Measurements from ENCODE around the gene COL15A1.

COL15A1 gene

GRCh38 chr9:98905015-98905414, 38.7 kb upstream of the COL15A1 start:
- Mint-ChIP-seq H3K36me3 (ENCODE audit: low read depth) (no peaks in the 10 kb centered on the region), H3K4me1 (peaks cover 9% of the 10 kb centered on the region), H3K9me3 (no peaks in the 10 kb centered on the region), H3K27ac (no peak overlapping the region), H3K4me3 (no peak overlapping the region), H3K27me3 (ENCODE audit: low read depth, poor library complexity) (peaks cover 3% of the 10 kb centered on the region)
- no peak for DNase-seq
- TF ChIP-seq CTCF (IDR thresholded peaks at IDR 0.05) = no peak

GRCh38 chr9:98906273-98907040, 37.2 kb upstream of the COL15A1 start:
- no peak for DNase-seq
- Mint-ChIP-seq H3K27ac (no peak overlapping the region), H3K4me3 (no peak overlapping the region), H3K4me1 (peaks cover 9% of the 10 kb centered on the region), H3K27me3 (ENCODE audit: low read depth, poor library complexity) (no peaks in the 10 kb centered on the region), H3K36me3 (ENCODE audit: low read depth) (no peaks in the 10 kb centered on the region), H3K9me3 (no peaks in the 10 kb centered on the region)
- TF ChIP-seq CTCF (IDR thresholded peaks at IDR 0.05) = no peak

- H3K9me3 Mint-ChIP-seq = no peaks in the 10 kb centered on the region
- H3K36me3 Mint-ChIP-seq (ENCODE audit: low read depth) = no peaks in the 10 kb centered on the region
- TF ChIP-seq CTCF (IDR thresholded peaks at IDR 0.05) = no peak
- H3K4me3 Mint-ChIP-seq = no peak overlapping the region
- H3K27me3 Mint-ChIP-seq (ENCODE audit: low read depth, poor library complexity) = peaks cover 2% of the 10 kb centered on the region
- H3K27ac Mint-ChIP-seq = no peak overlapping the region
- no peak for DNase-seq
- peaks cover 9% of the 10 kb centered on the region for H3K4me1 Mint-ChIP-seq
These were observed 36.7 kb upstream of the COL15A1 start for GRCh38 chr9:98907055-98907454.

GRCh38 chr9:98908897-98909634, 34.6 kb upstream of the COL15A1 start:
- H3K4me3 Mint-ChIP-seq = no peak overlapping the region
- H3K4me1 Mint-ChIP-seq = peaks cover 13% of the 10 kb centered on the region
- no peak overlapping the region for H3K27ac Mint-ChIP-seq
- H3K27me3 Mint-ChIP-seq (ENCODE audit: low read depth, poor library complexity) = peaks cover 2% of the 10 kb centered on the region
- H3K36me3 Mint-ChIP-seq (ENCODE audit: low read depth) = no peaks in the 10 kb centered on the region
- H3K9me3 Mint-ChIP-seq = no peaks in the 10 kb centered on the region
- DNase-seq = no peak
- no peak for TF ChIP-seq CTCF (IDR thresholded peaks at IDR 0.05)

GRCh38 chr9:98909935-98910334, 33.8 kb upstream of the COL15A1 start:
- no peaks in the 10 kb centered on the region for H3K36me3 Mint-ChIP-seq (ENCODE audit: low read depth)
- no peak for DNase-seq
- H3K4me1 Mint-ChIP-seq = peaks cover 12% of the 10 kb centered on the region
- peaks cover 2% of the 10 kb centered on the region for H3K27me3 Mint-ChIP-seq (ENCODE audit: low read depth, poor library complexity)
- H3K9me3 Mint-ChIP-seq = no peaks in the 10 kb centered on the region
- H3K27ac Mint-ChIP-seq = no peak overlapping the region
- TF ChIP-seq CTCF (IDR thresholded peaks at IDR 0.05) = no peak
- no peak overlapping the region for H3K4me3 Mint-ChIP-seq
